ENCODE data around the gene ARPC5. TPM values are rescaled to one million over a fixed set of nuclear protein-coding genes. Genes with fewer than 3 reads are reported as not detected.

ARPC5 gene
- polyA plus RNA-seq, 1 experiment: 293 TPM

- CTCF ChIA-PET: interaction anchor here (1.0 to 2.3 kb wide), 2 partner anchors 19 to 279 kb away, joined by 3 to 19 read pairs; no protein-coding TSS in a partner anchor
- TF ChIP-seq CTCF (IDR thresholded peaks at IDR 0.05; ENCODE audit: low read depth, low read length): no peak
- Histone ChIP-seq H3K27me3 (ENCODE audit: control insufficient read depth, insufficient read depth, low read length) (no peaks in the 10 kb centered on the region), H3K9me3 (ENCODE audit: control insufficient read depth, insufficient read depth, low read length) (no peaks in the 10 kb centered on the region), H3K4me3 (ENCODE audit: low read depth, low read length) (peak overlapping the region; percentile 89), H3K27ac (ENCODE audit: low read depth, low read length) (no peak overlapping the region)
- no peak for DNase-seq (ENCODE audit: low read depth, low spot score)
- POLR2A ChIA-PET: no interaction called here
Observed at GRCh38 chr1:183636783-183637182, 1.2 kb upstream of the ARPC5 start.

GRCh38 chr1:183636334-183636682, 725 bp upstream of the ARPC5 start:
- Histone ChIP-seq H3K9me3 (ENCODE audit: control insufficient read depth, insufficient read depth, low read length) (no peaks in the 10 kb centered on the region), H3K27me3 (ENCODE audit: control insufficient read depth, insufficient read depth, low read length) (no peaks in the 10 kb centered on the region), H3K27ac (ENCODE audit: low read depth, low read length) (no peak overlapping the region), H3K4me3 (ENCODE audit: low read depth, low read length) (peak overlapping the region; percentile 89)
- POLR2A ChIA-PET: interaction anchor here (0.6 to 1.2 kb wide), 3 partner anchors 11 to 279 kb away, joined by 3 read pairs; partner anchors contain the start of gene RGL1
- TF ChIP-seq CTCF (IDR thresholded peaks at IDR 0.05; ENCODE audit: low read depth, low read length): no peak
- CTCF ChIA-PET: no interaction called here
- DNase-seq (ENCODE audit: low read depth, low spot score): no peak

- no peak for TF ChIP-seq CTCF (IDR thresholded peaks at IDR 0.05; ENCODE audit: low read depth, low read length)
- no peak for DNase-seq (ENCODE audit: low read depth, low spot score)
- Histone ChIP-seq H3K27me3 (ENCODE audit: control insufficient read depth, insufficient read depth, low read length) (no peaks in the 10 kb centered on the region), H3K4me3 (ENCODE audit: low read depth, low read length) (peak overlapping the region; percentile 87), H3K27ac (ENCODE audit: low read depth, low read length) (peak overlapping the region; percentile 89), H3K9me3 (ENCODE audit: control insufficient read depth, insufficient read depth, low read length) (no peaks in the 10 kb centered on the region)
- ChIA-PET POLR2A (interaction anchor here (0.6 to 1.2 kb wide), 4 partner anchors 170 to 361 kb away, joined by 3 read pairs; partner anchors contain the start of gene RGL1), CTCF (interaction anchor here (0.7 to 2.2 kb wide), 2 partner anchors 8 to 20 kb away, joined by 5 to 7 read pairs; no protein-coding TSS in a partner anchor)
Observed at GRCh38 chr1:183635099-183635605, 431 bp downstream of the ARPC5 start.

- Histone ChIP-seq H3K27me3 (ENCODE audit: control insufficient read depth, insufficient read depth, low read length) (no peaks in the 10 kb centered on the region), H3K9me3 (ENCODE audit: control insufficient read depth, insufficient read depth, low read length) (no peaks in the 10 kb centered on the region), H3K4me3 (ENCODE audit: low read depth, low read length) (peak overlapping the region; percentile 87), H3K27ac (ENCODE audit: low read depth, low read length) (peak overlapping the region; percentile 89)
- ChIA-PET CTCF (interaction anchor here (0.7 to 2.6 kb wide), 6 partner anchors 11 to 298 kb away, joined by 3 to 13 read pairs (median 4); no protein-coding TSS in a partner anchor), POLR2A (interaction anchor here (0.6 to 1.6 kb wide), 4 partner anchors 258 to 362 kb away, joined by 3 to 9 read pairs (median 3); no protein-coding TSS in a partner anchor)
- TF ChIP-seq CTCF (IDR thresholded peaks at IDR 0.05; ENCODE audit: low read depth, low read length): no peak
- no peak for DNase-seq (ENCODE audit: low read depth, low spot score)
Observed at GRCh38 chr1:183634429-183635065, 1.0 kb downstream of the ARPC5 start.
